H9 (cell line): ENCODE data around the gene SPRED3. TPM values are rescaled to one million over a fixed set of nuclear protein-coding genes. Genes with fewer than 3 reads are reported as not detected.

Source experiments
- DNase-seq: peaks from one replicate; pipeline ENCODE4 v3.0.0-alpha.2; 2017
- H2AFZ ChIP-seq: one replicate; pipeline ENCODE4 v1.6.1; 2013; ENCODE audit warnings: mild to moderate bottlenecking, low read length, control low read depth, moderate library complexity
- H2AK5ac ChIP-seq: 2 replicates; pipeline ENCODE4 v1.6.1; 2013; ENCODE audit warnings: low read length, control low read depth, mixed read lengths; ENCODE audit not compliant: insufficient read length
- H2BK120ac ChIP-seq: one replicate; pipeline ENCODE4 v1.6.1; 2013; ENCODE audit warnings: low read depth, mild to moderate bottlenecking, low read length, control low read depth, inconsistent platforms; ENCODE audit not compliant: poor library complexity, severe bottlenecking
- H2BK12ac ChIP-seq: 2 replicates; pipeline ENCODE4 v1.6.1; 2013; ENCODE audit warnings: low read length, control low read depth, mixed read lengths, low read depth; ENCODE audit not compliant: insufficient read length
- H2BK15ac ChIP-seq: 2 replicates; pipeline ENCODE4 v1.6.1; 2013; ENCODE audit warnings: low read depth, low read length, control low read depth
- H2BK20ac ChIP-seq: one replicate; pipeline ENCODE4 v1.6.1; 2013; ENCODE audit warnings: low read depth, mild to moderate bottlenecking, low read length, control low read depth, inconsistent platforms; ENCODE audit not compliant: poor library complexity, severe bottlenecking
- H2BK5ac ChIP-seq: 2 replicates; pipeline ENCODE4 v1.6.1; 2013; ENCODE audit warnings: low read length, control low read depth, mixed read lengths; ENCODE audit not compliant: insufficient read length
- H3K14ac ChIP-seq: 2 replicates; pipeline ENCODE4 v1.6.1; 2013; ENCODE audit warnings: low read length, control low read depth; ENCODE audit not compliant: insufficient read depth
- H3K18ac ChIP-seq: 2 replicates; pipeline ENCODE4 v1.6.1; 2013; ENCODE audit warnings: low read depth, mild to moderate bottlenecking, mixed read lengths, low read length, control low read depth; ENCODE audit not compliant: insufficient read length
- H3K23ac ChIP-seq: 2 replicates; pipeline ENCODE4 v1.6.1; 2013; ENCODE audit warnings: low read length, control low read depth, mixed read lengths, low read depth; ENCODE audit not compliant: insufficient read length
- H3K23me2 ChIP-seq: 2 replicates; pipeline ENCODE4 v1.6.1; 2013; ENCODE audit warnings: low read depth, mild to moderate bottlenecking, mixed read lengths, low read length, control low read depth; ENCODE audit not compliant: insufficient read length, poor library complexity, severe bottlenecking
- H3K27ac ChIP-seq: 2 replicates; pipeline ENCODE4 v1.5.1; 2013; ENCODE audit warnings: low read length, control low read depth, mixed read lengths, low read depth; ENCODE audit not compliant: insufficient read length
- H3K27me3 ChIP-seq: 2 replicates; pipeline ENCODE4 v1.6.1; 2013; ENCODE audit warnings: low read length, control low read depth, inconsistent platforms; ENCODE audit not compliant: insufficient read depth
- H3K4ac ChIP-seq: 2 replicates; pipeline ENCODE4 v1.6.1; 2013; ENCODE audit warnings: low read depth, mild to moderate bottlenecking, control low read depth, inconsistent platforms, low read length, moderate library complexity
- H3K4me1 ChIP-seq: 2 replicates; pipeline ENCODE4 v1.6.1; 2013; ENCODE audit warnings: low read length, control low read depth, inconsistent platforms; ENCODE audit not compliant: insufficient read depth
- H3K4me2 ChIP-seq: 2 replicates; pipeline ENCODE4 v1.6.1; 2013; ENCODE audit warnings: low read length, control low read depth, mixed read lengths; ENCODE audit not compliant: insufficient read length, insufficient read depth
- H3K56ac ChIP-seq: 2 replicates; pipeline ENCODE4 v1.6.1; 2013; ENCODE audit warnings: low read depth, mild to moderate bottlenecking, mixed read lengths, low read length, control low read depth; ENCODE audit not compliant: insufficient read length
- H3K79me1 ChIP-seq: 2 replicates; pipeline ENCODE4 v1.6.1; 2013; ENCODE audit warnings: low read depth, mild to moderate bottlenecking, moderate library complexity, low read length, control low read depth, inconsistent platforms; ENCODE audit not compliant: insufficient read depth, poor library complexity, severe bottlenecking
- H3K79me2 ChIP-seq: 2 replicates; pipeline ENCODE4 v1.6.1; 2013; ENCODE audit warnings: low read length, control low read depth, inconsistent platforms; ENCODE audit not compliant: insufficient read depth
- H3K9ac ChIP-seq: 2 replicates; pipeline ENCODE4 v1.6.1; 2013; ENCODE audit warnings: low read length, control low read depth, mixed read lengths; ENCODE audit not compliant: insufficient read length; ENCODE audit errors: extremely low read depth
- H3K9me3 ChIP-seq: one replicate; pipeline ENCODE4 v1.6.1; 2013; ENCODE audit warnings: low read depth, low read length, inconsistent platforms; ENCODE audit not compliant: control insufficient read depth
- H3T11ph ChIP-seq: one replicate; pipeline ENCODE4 v1.6.1; 2013; ENCODE audit warnings: mild to moderate bottlenecking, low read length, control low read depth, inconsistent platforms
- H4K20me1 ChIP-seq: one replicate; pipeline ENCODE4 v1.6.1; 2013; ENCODE audit not compliant: control insufficient read depth, insufficient read length, insufficient read depth
- H4K5ac ChIP-seq: 2 replicates; pipeline ENCODE4 v1.6.1; 2013; ENCODE audit warnings: low read depth, mild to moderate bottlenecking, mixed read lengths, low read length, control low read depth; ENCODE audit not compliant: insufficient read length
- H4K8ac ChIP-seq: replicated peaks from 2 replicates; pipeline ENCODE4 v1.6.1; 2013; ENCODE audit warnings: low read length, control low read depth, mixed read lengths, low read depth; ENCODE audit not compliant: insufficient read length
- H4K91ac ChIP-seq: 2 replicates; pipeline ENCODE4 v1.6.1; 2013; ENCODE audit warnings: low read depth, mild to moderate bottlenecking, moderate library complexity, mixed read lengths, low read length, control low read depth; ENCODE audit not compliant: insufficient read length
- H3K27ac Mint-ChIP-seq, 3 experiments: 2 replicates in 2 of 3; 3 replicates in 1 of 3; pipeline ENCODE4 v1.8.0; 2020 to 2021; ENCODE audit warnings: mixed read lengths in 3 of 3, mild to moderate bottlenecking in 1 of 3, moderate library complexity in 1 of 3
- H3K27me3 Mint-ChIP-seq: 2 replicates; pipeline ENCODE4 v1.8.0; 2021; ENCODE audit warnings: low read depth, mild to moderate bottlenecking, moderate library complexity, mixed read lengths
- H3K36me3 Mint-ChIP-seq, 3 experiments: 2 replicates in 2 of 3; 3 replicates in 1 of 3; pipeline ENCODE4 v1.8.0; 2020 to 2021; ENCODE audit warnings: low read depth in 3 of 3, mixed read lengths in 3 of 3; ENCODE audit not compliant: insufficient read depth in 1 of 3
- H3K4me1 Mint-ChIP-seq, 2 experiments: 2 replicates each; pipeline ENCODE4 v1.8.0; 2020; ENCODE audit warnings: mixed read lengths in 2 of 2
- H3K4me3 Mint-ChIP-seq, 2 experiments: 2 replicates in 1 of 2; 3 replicates in 1 of 2; pipeline ENCODE4 v1.8.0; 2020 to 2021; ENCODE audit warnings: mild to moderate bottlenecking in 2 of 2, mixed read lengths in 2 of 2, moderate library complexity in 1 of 2
- H3K9me3 Mint-ChIP-seq, 2 experiments: 2 replicates in 1 of 2; 3 replicates in 1 of 2; pipeline ENCODE4 v1.8.0; 2020; ENCODE audit warnings: mild to moderate bottlenecking in 2 of 2, mixed read lengths in 2 of 2, moderate library complexity in 1 of 2
- WGBS: extraction: QIAGEN DNeasy Blood & Tissue Kit; methylation state at CpG from one replicate; pipeline ENCODE4 v1.1.7; 2013; ENCODE audit warnings: missing lambda C conversion rate, low lambda C conversion rate, mixed read lengths; ENCODE audit not compliant: insufficient read length; ENCODE audit errors: extremely low coverage; 5-methylcytosine and 5-hydroxymethylcytosine counted together
- total RNA-seq: library from RNA; stranded (reverse); gene quantifications from 2 replicates; pipeline ENCODE4 v1.2.1, GENCODE V29; 2021
- TF ChIP-seq, protein P1 (sequence below): fragments of 200-600 bp; sonication (generic); conservative IDR thresholded peaks from 3 replicates; pipeline ENCODE4 v1.8.0; 2021; ENCODE audit warnings: antibody characterized with exemption, mild to moderate bottlenecking

SPRED3 gene
- total RNA-seq, 1 experiment from 2014 or later = 16.4 TPM

DNA sequence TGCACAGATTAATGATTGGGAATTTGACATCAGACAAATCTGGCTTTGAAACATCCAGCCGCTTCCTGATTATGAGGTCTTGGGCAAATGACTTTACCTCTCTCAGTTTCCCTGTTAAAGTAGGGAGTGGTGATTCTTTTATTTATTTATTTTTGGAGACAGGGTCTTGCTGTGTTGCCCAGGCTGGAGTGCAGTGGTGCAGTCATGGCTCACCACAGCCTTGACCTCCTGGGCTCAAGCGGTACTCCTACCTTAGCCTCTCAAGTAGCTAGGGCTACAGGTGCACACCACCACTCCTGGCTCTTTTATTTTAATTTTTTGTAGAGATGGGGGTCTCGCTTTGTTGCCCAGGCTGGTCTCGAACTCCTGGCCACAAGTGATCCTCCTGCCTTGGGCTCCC lies 11.4 kb upstream of the SPRED3 start:
- Histone ChIP-seq H3K23me2 (peaks cover 12% of the 10 kb centered on the region), H4K8ac (no peak overlapping the region), H2AFZ (no peak overlapping the region), H4K20me1 (peaks cover 3% of the 10 kb centered on the region), H3K14ac (no peak overlapping the region), H3T11ph (no peak overlapping the region), H3K4me1 (no peaks in the 10 kb centered on the region), H3K4ac (no peak overlapping the region), H3K4me2 (no peak overlapping the region), H2AK5ac (no peak overlapping the region), H2BK20ac (no peak overlapping the region), H3K9me3 (no peaks in the 10 kb centered on the region), H3K79me1 (peaks cover 12% of the 10 kb centered on the region), H3K27me3 (no peaks in the 10 kb centered on the region), H3K23ac (no peak overlapping the region), H2BK5ac (no peak overlapping the region), H2BK15ac (no peak overlapping the region), H3K27ac (no peak overlapping the region), H4K91ac (no peak overlapping the region), H3K79me2 (peaks cover 16% of the 10 kb centered on the region; the same call in 1 of the 2 replicates), H4K5ac (no peak overlapping the region), H2BK12ac (no peak overlapping the region), H3K9ac (no peak overlapping the region), H3K18ac (no peak overlapping the region), H3K56ac (no peak overlapping the region), H2BK120ac (no peak overlapping the region)
- no peak for DNase-seq
- Mint-ChIP-seq H3K4me3 (0 out of 5 replicates have a peak overlapping the region, but pooled peaks of 1 of the 2 experiments have one; percentile 99), H3K4me1 (peaks cover 14 to 18% of the 10 kb centered on the region in 2 experiments), H3K27me3 (peaks cover 7% of the 10 kb centered on the region), H3K27ac (no peak overlapping the region), H3K9me3 (no peaks in the 10 kb centered on the region), H3K36me3 (peaks cover 27 to 46% (median 37%) of the 10 kb centered on the region in 3 experiments; a peak in 6 of 7 replicates)
- WGBS = no CpG with 5 or more reads among the region's 4 CpGs
- TF ChIP-seq, protein P1, sequence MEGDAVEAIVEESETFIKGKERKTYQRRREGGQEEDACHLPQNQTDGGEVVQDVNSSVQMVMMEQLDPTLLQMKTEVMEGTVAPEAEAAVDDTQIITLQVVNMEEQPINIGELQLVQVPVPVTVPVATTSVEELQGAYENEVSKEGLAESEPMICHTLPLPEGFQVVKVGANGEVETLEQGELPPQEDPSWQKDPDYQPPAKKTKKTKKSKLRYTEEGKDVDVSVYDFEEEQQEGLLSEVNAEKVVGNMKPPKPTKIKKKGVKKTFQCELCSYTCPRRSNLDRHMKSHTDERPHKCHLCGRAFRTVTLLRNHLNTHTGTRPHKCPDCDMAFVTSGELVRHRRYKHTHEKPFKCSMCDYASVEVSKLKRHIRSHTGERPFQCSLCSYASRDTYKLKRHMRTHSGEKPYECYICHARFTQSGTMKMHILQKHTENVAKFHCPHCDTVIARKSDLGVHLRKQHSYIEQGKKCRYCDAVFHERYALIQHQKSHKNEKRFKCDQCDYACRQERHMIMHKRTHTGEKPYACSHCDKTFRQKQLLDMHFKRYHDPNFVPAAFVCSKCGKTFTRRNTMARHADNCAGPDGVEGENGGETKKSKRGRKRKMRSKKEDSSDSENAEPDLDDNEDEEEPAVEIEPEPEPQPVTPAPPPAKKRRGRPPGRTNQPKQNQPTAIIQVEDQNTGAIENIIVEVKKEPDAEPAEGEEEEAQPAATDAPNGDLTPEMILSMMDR = no peak
